ENCODE data around the gene HCFC1R1.

HCFC1R1 gene

DNA sequence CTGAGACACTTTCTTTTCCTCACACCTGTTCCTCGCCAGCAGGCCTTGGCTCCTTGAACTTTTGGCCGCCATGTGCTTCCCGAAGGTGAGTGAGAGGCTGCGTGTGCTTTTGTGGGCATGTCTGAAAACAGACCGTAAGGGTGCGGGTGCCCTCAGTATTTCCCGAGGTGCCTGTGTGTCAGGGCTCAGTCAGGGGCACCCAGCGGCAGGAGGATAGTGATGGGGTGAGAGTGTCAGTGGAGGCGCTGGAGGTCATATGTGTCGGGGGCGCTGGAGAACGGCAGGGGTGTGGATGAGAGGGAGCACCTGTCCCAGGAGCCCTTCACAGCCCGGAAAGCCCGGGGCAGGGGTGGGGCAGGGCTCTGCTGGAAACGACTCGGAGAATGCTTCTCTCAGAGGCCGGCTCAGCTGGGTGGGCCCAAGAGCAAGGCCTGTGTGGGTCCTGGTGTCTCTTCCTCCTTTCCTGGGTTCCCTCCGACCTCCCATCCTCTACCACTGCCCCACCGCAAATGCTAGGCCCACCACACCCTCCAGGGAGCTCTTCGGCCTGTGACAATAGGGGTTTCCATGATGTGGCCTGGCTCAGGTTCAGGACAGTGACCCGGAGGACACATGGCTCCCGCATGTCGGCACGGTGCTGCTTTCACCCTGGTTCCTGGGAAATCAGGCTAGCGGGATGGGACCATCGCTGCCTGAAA lies 42.1 kb upstream of the HCFC1R1 start:
- no peak overlapping the region for H3K27ac ChIP-seq
- no peak for TF ChIP-seq CTCF (conservative IDR thresholded peaks at IDR 0.05)

DNA sequence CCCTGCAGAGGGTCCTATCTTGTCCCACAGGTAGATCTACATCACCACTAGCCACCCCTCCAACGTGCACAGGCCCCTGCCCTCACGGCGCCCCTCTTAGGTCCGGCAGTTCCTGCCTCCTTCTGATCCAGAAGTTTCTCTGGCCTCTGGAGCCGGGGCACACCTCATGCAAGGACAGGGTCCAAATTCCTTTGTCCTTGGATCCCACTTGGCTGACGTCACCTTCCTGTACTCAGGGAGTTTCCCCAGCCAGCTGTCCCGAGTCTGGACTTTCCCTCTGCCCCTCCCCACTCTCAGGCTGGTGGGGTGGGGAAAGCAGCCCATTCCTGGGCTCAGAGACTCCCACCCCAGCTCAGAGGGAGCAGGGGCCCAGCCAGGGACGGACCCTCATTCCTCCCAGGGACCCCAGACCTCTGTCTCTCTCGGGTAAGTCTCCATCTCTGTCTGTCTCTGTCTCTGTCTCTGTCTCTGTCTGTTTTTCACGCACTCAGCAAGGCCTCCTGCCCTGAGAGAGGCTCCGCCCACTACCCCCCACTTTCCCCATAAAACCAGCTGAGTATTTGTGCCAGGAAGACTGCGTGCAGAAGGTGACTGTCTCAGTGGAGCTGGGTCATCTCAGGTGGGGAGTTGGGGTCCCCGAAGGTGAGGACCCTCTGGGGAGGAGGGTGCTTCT lies 41.5 kb upstream of the HCFC1R1 start, which contains the start of gene IL32:
TSS of gene IL32 (plus strand) at position 572 of the 673 bp plus-strand sequence. CDS start 172 bp downstream, outside the sequence.
- no peak within 1 kb of the TSS for H3K27ac ChIP-seq
- no peak for TF ChIP-seq CTCF (conservative IDR thresholded peaks at IDR 0.05)

DNA sequence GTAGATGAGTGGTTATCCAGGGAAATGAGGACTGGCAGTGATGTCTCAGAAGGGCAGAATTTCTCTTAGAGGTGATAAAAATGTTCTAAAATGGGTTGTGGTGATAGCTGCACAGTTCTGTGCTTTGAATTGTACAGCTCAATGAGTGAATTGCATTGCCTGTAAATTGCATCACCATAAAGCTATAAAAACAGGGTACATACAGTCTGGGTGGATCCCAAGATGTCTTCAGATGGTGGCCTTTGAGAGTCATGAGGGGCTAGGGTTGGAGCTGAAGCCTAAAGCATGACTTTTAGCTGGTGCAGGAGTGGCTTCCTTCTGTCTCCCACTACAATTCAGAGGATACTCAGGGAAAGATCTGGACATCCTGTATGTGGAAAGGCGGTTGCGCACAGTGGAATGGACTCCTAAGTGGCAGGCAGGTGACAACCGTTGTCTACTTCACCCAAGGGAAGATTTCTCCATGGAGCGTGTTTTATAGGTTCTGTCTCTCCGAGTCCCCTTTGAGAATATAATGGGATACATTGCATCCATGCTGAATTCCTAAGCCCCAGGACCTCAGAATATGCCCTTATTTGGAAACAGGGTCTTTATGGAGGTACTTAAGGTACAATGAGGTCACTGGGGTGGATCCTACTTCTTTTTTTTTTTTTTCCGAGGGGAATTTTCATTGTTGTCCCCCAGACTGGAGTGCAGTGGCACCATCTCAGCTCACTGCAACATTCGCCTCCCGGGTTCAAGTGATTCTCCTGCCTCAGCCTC lies 40.1 kb upstream of the HCFC1R1 start:
- no peak for TF ChIP-seq CTCF (conservative IDR thresholded peaks at IDR 0.05)
- no peak overlapping the region for H3K27ac ChIP-seq

GRCh38 chr16:3062553-3062952 lies 38.8 kb upstream of the HCFC1R1 start:
- no peak overlapping the region for H3K27ac ChIP-seq
- TF ChIP-seq CTCF (conservative IDR thresholded peaks at IDR 0.05) = no peak

DNA sequence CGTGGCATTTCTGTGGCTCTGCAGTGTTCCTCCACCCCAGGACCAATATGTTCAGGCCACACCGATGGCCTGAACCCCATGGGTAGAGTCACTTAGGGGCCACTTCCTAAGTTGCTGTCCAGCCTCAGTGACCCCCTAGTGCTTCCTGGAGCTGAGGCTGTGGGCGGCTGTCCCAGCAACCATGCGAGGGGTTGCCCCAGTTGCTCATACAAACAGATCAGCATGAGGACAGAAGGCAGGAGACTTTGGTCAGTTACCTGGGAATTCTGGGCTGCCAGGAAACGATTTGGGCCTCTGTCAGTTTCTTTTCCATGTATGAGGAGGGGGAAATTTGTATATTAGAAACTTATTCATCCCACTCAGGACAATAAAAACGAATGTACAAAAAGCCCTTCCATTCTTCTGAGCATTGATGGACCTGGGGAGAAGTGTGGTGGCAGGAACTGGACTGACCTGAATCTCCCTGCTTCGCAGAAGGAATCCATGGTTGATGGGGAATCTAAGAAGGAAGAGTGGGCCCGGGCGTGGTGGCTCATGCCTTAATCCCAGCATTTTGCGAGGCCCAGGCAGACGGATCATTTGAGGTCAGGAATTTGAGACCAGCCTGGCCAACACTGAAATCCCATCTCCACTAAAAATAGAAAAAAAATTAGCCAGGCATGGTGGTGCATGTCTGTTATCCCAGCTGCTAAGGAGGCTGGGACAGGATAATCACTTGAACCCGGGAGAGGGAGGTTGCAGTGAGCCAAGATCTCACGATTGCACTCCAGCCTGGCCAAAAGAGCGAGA lies 36.8 kb upstream of the HCFC1R1 start:
- no peak overlapping the region for H3K27ac ChIP-seq
- TF ChIP-seq CTCF (conservative IDR thresholded peaks at IDR 0.05) = no peak

- no peak for TF ChIP-seq CTCF (conservative IDR thresholded peaks at IDR 0.05)
- H3K27ac ChIP-seq = peak overlapping the region; percentile 68; the same call in 1 of the 2 replicates
Observed at GRCh38 chr16:3059723-3060242, 36.0 kb upstream of the HCFC1R1 start.

All from VCaP (cell line).